ENCODE results near the gene TRIM41.
"Not testable (repeated sequence)": the region's sequence is repeated elsewhere in the genome, so short reads cannot be mapped to it uniquely, and the experiment has no call there.

TRIM41 gene

GRCh38 chr5:181207214-181207959 is 15.7 kb upstream of the TRIM41 start:
- peak overlapping the region; percentile 64 for H3K4me3 ChIP-seq (replicated peaks; ENCODE audit: low read depth, low read length)
- peak; percentile 87 for DNase-seq (ENCODE audit: extremely low read depth, low read depth)
- no peak for TF ChIP-seq CTCF (IDR thresholded peaks at IDR 0.05; ENCODE audit: low read depth, low read length, missing control alignments)

- DNase-seq (ENCODE audit: extremely low read depth, low read depth): no peak
- no peak overlapping the region for H3K4me3 ChIP-seq (replicated peaks; ENCODE audit: low read depth, low read length)
- TF ChIP-seq CTCF (IDR thresholded peaks at IDR 0.05; ENCODE audit: low read depth, low read length, missing control alignments): no peak
These were observed 15.2 kb upstream of the TRIM41 start for GRCh38 chr5:181207960-181208253.

GRCh38 chr5:181209006-181209405 is 14.1 kb upstream of the TRIM41 start:
- not testable (repeated sequence) for DNase-seq (ENCODE audit: extremely low read depth, low read depth)

GRCh38 chr5:181210148-181210547 is 12.9 kb upstream of the TRIM41 start:
- H3K4me3 ChIP-seq (replicated peaks; ENCODE audit: low read depth, low read length); DNase-seq (ENCODE audit: extremely low read depth, low read depth): not testable (repeated sequence)

More at GRCh38 chr5:181209006-181209405, 14.1 kb upstream of the TRIM41 start:
- H3K4me3 ChIP-seq (replicated peaks; ENCODE audit: low read depth, low read length): not testable (repeated sequence)

- not testable (repeated sequence) for DNase-seq (ENCODE audit: extremely low read depth, low read depth); H3K4me3 ChIP-seq (replicated peaks; ENCODE audit: low read depth, low read length)
These were observed 12.4 kb upstream of the TRIM41 start for GRCh38 chr5:181210698-181211097.

GRCh38 chr5:181211208-181211607 is 11.9 kb upstream of the TRIM41 start:
- TF ChIP-seq CTCF (IDR thresholded peaks at IDR 0.05; ENCODE audit: low read depth, low read length, missing control alignments): no peak
- H3K4me3 ChIP-seq (replicated peaks; ENCODE audit: low read depth, low read length): no peak overlapping the region
- no peak for DNase-seq (ENCODE audit: extremely low read depth, low read depth)

GRCh38 chr5:181212080-181212479 is 11.0 kb upstream of the TRIM41 start:
- H3K4me3 ChIP-seq (replicated peaks; ENCODE audit: low read depth, low read length): no peak overlapping the region
- no peak for TF ChIP-seq CTCF (IDR thresholded peaks at IDR 0.05; ENCODE audit: low read depth, low read length, missing control alignments)
- no peak for DNase-seq (ENCODE audit: extremely low read depth, low read depth)

GRCh38 chr5:181212934-181213333 is 10.1 kb upstream of the TRIM41 start:
- no peak for TF ChIP-seq CTCF (IDR thresholded peaks at IDR 0.05; ENCODE audit: low read depth, low read length, missing control alignments)
- no peak overlapping the region for H3K4me3 ChIP-seq (replicated peaks; ENCODE audit: low read depth, low read length)
- DNase-seq (ENCODE audit: extremely low read depth, low read depth): no peak

GRCh38 chr5:181214249-181214648 is 8.8 kb upstream of the TRIM41 start:
- H3K4me3 ChIP-seq (replicated peaks; ENCODE audit: low read depth, low read length): not testable (repeated sequence)

More at GRCh38 chr5:181214249-181214648, 8.8 kb upstream of the TRIM41 start:
- DNase-seq (ENCODE audit: extremely low read depth, low read depth): not testable (repeated sequence)
